PC-9 (cell line): ENCODE data around the gene CTNNA1. TPM values are rescaled to one million over a fixed set of nuclear protein-coding genes. Genes with fewer than 3 reads are reported as not detected.

ENCODE experiments used
- BruUV-seq: library from RNA; stranded (reverse); fragments of 400-500 nt; replicated peaks from 2 replicates; lab custom pipeline; 2021; lab: Mats Ljungman, UMichigan
- CTCF ChIA-PET: fragments of 300-600 bp; sonication (Branson Sonifier 250); formaldehyde crosslinking; loops from one replicate; lab custom pipeline; 2022; ENCODE audit warnings: antibody characterized with exemption; lab: Charles Lee
- POLR2A ChIA-PET: fragments of 300-600 bp; sonication (Branson Sonifier 250); formaldehyde crosslinking; loops from one replicate; lab custom pipeline; 2022; ENCODE audit warnings: antibody characterized with exemption; ENCODE audit not compliant: unreplicated experiment; lab: Charles Lee
- DNase-seq, 2 experiments: peaks; one replicate each; pipeline versions ENCODE4 v3.0.0 to v3.0.0-alpha.2; 2015 to 2022; ENCODE audit warnings: mixed read lengths in 1 of 2
- H2AFZ ChIP-seq: fragments of 200-600 bp; sonication (generic); 2 replicates; pipeline ENCODE4 v1.8.1; 2017; ENCODE audit warnings: antibody characterized with exemption
- H3F3A ChIP-seq: fragments of 200-600 bp; sonication (generic); 2 replicates; pipeline ENCODE4 v1.8.1; 2017; ENCODE audit warnings: antibody characterized with exemption, mild to moderate bottlenecking, low read depth; ENCODE audit not compliant: insufficient read depth
- H3K27ac ChIP-seq: fragments of 200-600 bp; sonication (generic); 2 replicates; pipeline ENCODE4 v1.6.1; 2016; ENCODE audit warnings: mixed run types
- H3K27me3 ChIP-seq: fragments of 200-600 bp; sonication (generic); 2 replicates; pipeline ENCODE4 v1.6.1; 2016; ENCODE audit warnings: low read depth, mixed run types; ENCODE audit not compliant: insufficient read depth
- H3K36me3 ChIP-seq: fragments of 200-600 bp; sonication (generic); 2 replicates; pipeline ENCODE4 v1.6.1; 2016; ENCODE audit warnings: low read depth, mixed run types
- H3K4me1 ChIP-seq: fragments of 200-600 bp; sonication (generic); replicated peaks from 2 replicates; pipeline ENCODE4 v1.6.1; 2016; ENCODE audit warnings: mixed run types; ENCODE audit not compliant: insufficient read depth
- H3K4me2 ChIP-seq: fragments of 200-600 bp; sonication (generic); 2 replicates; pipeline ENCODE4 v1.6.1; 2017; ENCODE audit warnings: mixed run types
- H3K4me3 ChIP-seq: fragments of 200-600 bp; sonication (generic); 2 replicates; pipeline ENCODE4 v1.6.1; 2016; ENCODE audit warnings: mixed run types
- H3K79me2 ChIP-seq: fragments of 200-600 bp; sonication (generic); 2 replicates; pipeline ENCODE4 v1.6.1; 2017; ENCODE audit warnings: low read depth, mixed run types
- H3K9me2 ChIP-seq: fragments of 200-600 bp; sonication (generic); 2 replicates; pipeline ENCODE4 v1.8.1; 2017; ENCODE audit warnings: mild to moderate bottlenecking; ENCODE audit not compliant: insufficient read depth
- H3K9me3 ChIP-seq: fragments of 200-600 bp; sonication (generic); 2 replicates; pipeline ENCODE4 v1.8.1; 2016; ENCODE audit warnings: low read depth; ENCODE audit not compliant: insufficient read depth
- H4K20me1 ChIP-seq: fragments of 200-600 bp; sonication (generic); 2 replicates; pipeline ENCODE4 v1.8.1; 2017; ENCODE audit not compliant: insufficient read depth
- CTCF ChIP-seq: fragments of 200-600 bp; sonication (generic); conservative IDR thresholded peaks from 2 replicates; pipeline ENCODE4 v1.6.1; 2017; ENCODE audit warnings: mixed run types, antibody characterized with exemption, mild to moderate bottlenecking, moderate library complexity
- EZH2 ChIP-seq: fragments of 200-600 bp; sonication (generic); IDR thresholded peaks from 2 replicates; pipeline ENCODE4 v1.8.0; 2017; ENCODE audit warnings: antibody characterized with exemption, low read depth
- intact Hi-C: fragments of 100-400 bp; cut with micrococcal nuclease; formaldehyde crosslinking; loops from one replicate; pipeline ENCODE4 v1.10.0; 2022; ENCODE audit not compliant: unreplicated experiment
- total RNA-seq: library from RNA; stranded (reverse); gene quantifications from 2 replicates; pipeline ENCODE4 v1.2.3, GENCODE V29; 2021

Gene CTNNA1
- total RNA-seq, 1 experiment from 2014 or later: 91.7 TPM

- no peaks in the 10 kb centered on the region for H3K27me3 ChIP-seq
- H3K4me3 ChIP-seq: no peak overlapping the region
- ChIA-PET POLR2A (no interaction called here), CTCF (no interaction called here)
- no peak overlapping the region for H3K4me2 ChIP-seq
- H3K27ac ChIP-seq: no peak overlapping the region
- no peak for TF ChIP-seq CTCF
- no peak for TF ChIP-seq EZH2
- no peaks in the 10 kb centered on the region for H3K9me2 ChIP-seq
- peaks cover 33% of the 10 kb centered on the region for H4K20me1 ChIP-seq
- H3F3A ChIP-seq: peaks cover 5% of the 10 kb centered on the region; the same call in 1 of the 2 replicates
- no peaks in the 10 kb centered on the region for H3K36me3 ChIP-seq
- peaks cover 17% of the 10 kb centered on the region for H3K4me1 ChIP-seq
- DNase-seq: no peak
- BruUV-seq: no TSS peak
- H3K9me3 ChIP-seq: no peaks in the 10 kb centered on the region
- peaks cover 40% of the 10 kb centered on the region for H3K79me2 ChIP-seq
- no peak overlapping the region for H2AFZ ChIP-seq
- intact Hi-C loops: no loop called here
Observed at GRCh38 chr5:138867011-138867410, 113.8 kb downstream of the CTNNA1 start.

- Histone ChIP-seq H3K27ac (no peak overlapping the region), H3K9me3 (no peaks in the 10 kb centered on the region), H3K4me3 (no peak overlapping the region), H2AFZ (no peak overlapping the region), H3F3A (peaks cover 12% of the 10 kb centered on the region; the same call in 1 of the 2 replicates), H4K20me1 (peaks cover 53% of the 10 kb centered on the region), H3K27me3 (no peaks in the 10 kb centered on the region), H3K4me2 (no peak overlapping the region), H3K36me3 (no peaks in the 10 kb centered on the region; the same call in 1 of the 2 replicates), H3K9me2 (no peaks in the 10 kb centered on the region), H3K79me2 (peaks cover 60% of the 10 kb centered on the region), H3K4me1 (peaks cover 17% of the 10 kb centered on the region)
- no TSS peak for BruUV-seq
- TF ChIP-seq CTCF (no peak), EZH2 (no peak)
- intact Hi-C loops: no loop called here
- CTCF ChIA-PET: interaction anchor here (0.7 to 2.4 kb wide), 2 partner anchors 79 to 732 kb away, joined by 4 to 23 read pairs; no protein-coding TSS in a partner anchor
- POLR2A ChIA-PET: no interaction called here
- no peak for DNase-seq
Observed at GRCh38 chr5:138869038-138869437, 115.8 kb downstream of the CTNNA1 start.

- DNase-seq: peak in 1 of 2 experiments; percentile 24
- H3K36me3 ChIP-seq: no peaks in the 10 kb centered on the region; the same call in 1 of the 2 replicates
Observed at GRCh38 chr5:138869763-138870500, 116.7 kb downstream of the CTNNA1 start.

More at GRCh38 chr5:138869763-138870500, 116.7 kb downstream of the CTNNA1 start:
- Histone ChIP-seq H3F3A (peaks cover 12% of the 10 kb centered on the region; the same call in 1 of the 2 replicates), H3K4me2 (no peak overlapping the region), H3K9me2 (no peaks in the 10 kb centered on the region), H3K27ac (0 out of 2 replicates have a peak overlapping the region, but pooled peaks have one; percentile 29), H3K27me3 (no peaks in the 10 kb centered on the region), H2AFZ (no peak overlapping the region), H3K4me1 (peaks cover 17% of the 10 kb centered on the region), H3K79me2 (peaks cover 68% of the 10 kb centered on the region), H4K20me1 (peaks cover 62% of the 10 kb centered on the region), H3K4me3 (no peak overlapping the region), H3K9me3 (no peaks in the 10 kb centered on the region)
- ChIA-PET CTCF (interaction anchor here (2.0 to 2.4 kb wide), 2 partner anchors 80 kb away, joined by 12 to 23 read pairs; no protein-coding TSS in a partner anchor), POLR2A (no interaction called here)
- no TSS peak for BruUV-seq
- TF ChIP-seq CTCF (no peak), EZH2 (no peak)
- intact Hi-C loops: no loop called here
